ENCODE data around the gene ZNF32. TPM values are rescaled to one million over a fixed set of nuclear protein-coding genes. Genes with fewer than 3 reads are reported as not detected.

The ZNF32 gene
- 12.9 to 18.6 TPM (median 15.6 TPM) in 5 replicates for total RNA-seq (2022; extraction: Qiagen RNA extraction)

GRCh38 chr10:43648398-43649184 is at the start of gene ZNF32:
Gene ZNF32, minus strand, starts transcription at chr10:43648881. Its CDS starts 2,748 bp downstream, at chr10:43646133.

GRCh38 chr10:43606323-43607198 is 42.1 kb downstream of the ZNF32 start, which contains the start of gene ZNF485:
Gene ZNF485, plus strand, starts transcription at chr10:43606438. Its CDS starts 613 bp downstream, at chr10:43607051.

Other genes with a start within 250 kb of the ZNF32 start
- 296 to 346 TPM (median 337 TPM) in 5 replicates for gene HNRNPF, start 239.7 kb downstream of the ZNF32 start, total RNA-seq (2022; extraction: Qiagen RNA extraction)
- 5.1 to 8.9 TPM (median 7.0 TPM) in 5 replicates for gene ZNF487, start 211.8 kb downstream of the ZNF32 start, total RNA-seq (2022; extraction: Qiagen RNA extraction)
- 1.7 to 2.5 TPM (median 1.9 TPM) in 5 replicates for gene ZNF239, start 74.3 kb downstream of the ZNF32 start, total RNA-seq (2022; extraction: Qiagen RNA extraction)
- 1.6 to 2.6 TPM (median 2.1 TPM) in 5 replicates for gene ZNF485, start 42.4 kb downstream of the ZNF32 start, total RNA-seq (2022; extraction: Qiagen RNA extraction)

Measured in A549 treated with Mapracorat at 1 μM for 4 hours (cell line).